KOPT-K1 (cell line): ENCODE data around the gene METTL13.

Source experiments
- H3K27ac ChIP-seq: fragments of 200-600 bp; sonication (generic); 2 replicates; pipeline ENCODE4 v1.5.1; 2016; ENCODE audit warnings: antibody characterized with exemption, mild to moderate bottlenecking, low read depth, low read length; ENCODE audit not compliant: poor library complexity, severe bottlenecking
- H3K36me3 ChIP-seq: fragments of 200-600 bp; sonication (generic); 2 replicates; pipeline ENCODE4 v1.5.1; 2017; ENCODE audit warnings: antibody characterized with exemption, mild to moderate bottlenecking, low read length, moderate library complexity; ENCODE audit not compliant: insufficient read depth
- H3K9me3 ChIP-seq: fragments of 200-600 bp; sonication (generic); 2 replicates; pipeline ENCODE4 v1.5.1; 2017; ENCODE audit warnings: antibody characterized with exemption, low read length, mild to moderate bottlenecking; ENCODE audit not compliant: insufficient read depth, poor library complexity, severe bottlenecking

Gene METTL13

GRCh38 chr1:171753685-171754352 is 27.6 kb upstream of the METTL13 start:
- Histone ChIP-seq H3K36me3 (no peaks in the 10 kb centered on the region), H3K9me3 (peaks cover 4% of the 10 kb centered on the region), H3K27ac (no peak overlapping the region)

- no peak overlapping the region for H3K27ac ChIP-seq
- H3K9me3 ChIP-seq: peaks cover 4% of the 10 kb centered on the region
- no peaks in the 10 kb centered on the region for H3K36me3 ChIP-seq
Measured at GRCh38 chr1:171754353-171754705, 27.1 kb upstream of the METTL13 start.

GRCh38 chr1:171754971-171755370 is 26.5 kb upstream of the METTL13 start:
- peaks cover 4% of the 10 kb centered on the region for H3K9me3 ChIP-seq
- no peak overlapping the region for H3K27ac ChIP-seq
- H3K36me3 ChIP-seq: no peaks in the 10 kb centered on the region

- peaks cover 4% of the 10 kb centered on the region for H3K9me3 ChIP-seq
- no peak overlapping the region for H3K27ac ChIP-seq
- H3K36me3 ChIP-seq: no peaks in the 10 kb centered on the region
Measured at GRCh38 chr1:171756856-171757255, 24.6 kb upstream of the METTL13 start.

GRCh38 chr1:171758011-171758410 is 23.4 kb upstream of the METTL13 start:
- H3K27ac ChIP-seq: no peak overlapping the region
- H3K9me3 ChIP-seq: peaks cover 4% of the 10 kb centered on the region
- no peaks in the 10 kb centered on the region for H3K36me3 ChIP-seq

GRCh38 chr1:171762143-171762563 is 19.3 kb upstream of the METTL13 start:
- Histone ChIP-seq H3K27ac (no peak overlapping the region), H3K36me3 (no peaks in the 10 kb centered on the region), H3K9me3 (peaks cover 2% of the 10 kb centered on the region)

- Histone ChIP-seq H3K9me3 (no peaks in the 10 kb centered on the region), H3K27ac (no peak overlapping the region), H3K36me3 (no peaks in the 10 kb centered on the region)
Measured at GRCh38 chr1:171763764-171764163, 17.7 kb upstream of the METTL13 start.

- Histone ChIP-seq H3K36me3 (no peaks in the 10 kb centered on the region), H3K9me3 (no peaks in the 10 kb centered on the region), H3K27ac (no peak overlapping the region)
Measured at GRCh38 chr1:171769171-171769570, 12.3 kb upstream of the METTL13 start.

- no peak overlapping the region for H3K27ac ChIP-seq
- no peaks in the 10 kb centered on the region for H3K9me3 ChIP-seq
- no peaks in the 10 kb centered on the region for H3K36me3 ChIP-seq
Measured at GRCh38 chr1:171769754-171770153, 11.7 kb upstream of the METTL13 start.

- Histone ChIP-seq H3K9me3 (no peaks in the 10 kb centered on the region), H3K27ac (no peak overlapping the region)
Measured at GRCh38 chr1:171772312-171772711, 9.1 kb upstream of the METTL13 start.

GRCh38 chr1:171780583-171781175 is 781 bp upstream of the METTL13 start:
- H3K27ac ChIP-seq: peak overlapping the region; percentile 73
- peaks cover 27% of the 10 kb centered on the region for H3K36me3 ChIP-seq
- no peaks in the 10 kb centered on the region for H3K9me3 ChIP-seq

More at GRCh38 chr1:171772312-171772711, 9.1 kb upstream of the METTL13 start:
- H3K36me3 ChIP-seq: no peaks in the 10 kb centered on the region

- H3K9me3 ChIP-seq: no peaks in the 10 kb centered on the region
- H3K36me3 ChIP-seq: peaks cover 60% of the 10 kb centered on the region
- no peak overlapping the region for H3K27ac ChIP-seq
Measured at GRCh38 chr1:171783816-171784530, 2.5 kb downstream of the METTL13 start.

- no peak overlapping the region for H3K27ac ChIP-seq
- peaks cover 68% of the 10 kb centered on the region for H3K36me3 ChIP-seq
- H3K9me3 ChIP-seq: no peaks in the 10 kb centered on the region
Measured at GRCh38 chr1:171784784-171785183, 3.3 kb downstream of the METTL13 start.

- Histone ChIP-seq H3K36me3 (peaks cover 78% of the 10 kb centered on the region), H3K9me3 (no peaks in the 10 kb centered on the region), H3K27ac (no peak overlapping the region)
Measured at GRCh38 chr1:171785766-171786165, 4.3 kb downstream of the METTL13 start.

GRCh38 chr1:171786534-171786933 is 5.1 kb downstream of the METTL13 start:
- Histone ChIP-seq H3K27ac (no peak overlapping the region), H3K9me3 (no peaks in the 10 kb centered on the region), H3K36me3 (peaks cover 86% of the 10 kb centered on the region)
